CD4-positive, alpha-beta T cell treated with Interleukin-1 beta for 1 hour (primary cell): ENCODE data around the gene ABHD16B.

Experiments
- DNase-seq, 2 donors: peaks; one replicate each; pipeline ENCODE4 v3.0.0-alpha.2; 2020 to 2022

ABHD16B gene

GRCh38 chr20:63897978-63898561, 36.8 kb downstream of the ABHD16B start:
- DNase-seq: no peak

GRCh38 chr20:63898882-63899558, 37.7 kb downstream of the ABHD16B start:
- DNase-seq: peak in 1 of 2 donors; percentile 19

DNA sequence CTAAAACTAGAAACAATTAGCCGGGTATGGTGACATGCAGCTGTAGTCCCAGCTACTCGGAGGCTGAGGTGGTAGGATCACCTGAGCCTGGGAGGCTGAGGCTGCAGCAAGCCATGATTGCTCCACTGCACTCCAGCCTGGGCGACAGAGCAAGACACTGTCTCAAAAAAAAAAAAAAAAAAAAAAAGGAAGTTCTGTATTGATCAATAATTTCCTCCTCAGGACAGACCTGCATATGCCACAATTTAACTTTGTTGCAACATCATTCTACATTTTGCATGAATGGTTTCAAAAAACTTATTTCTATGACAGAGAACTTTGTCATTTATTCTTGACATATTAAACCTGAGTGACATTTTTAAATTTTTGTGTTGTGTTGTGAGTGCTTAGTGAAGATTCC, 39.1 kb downstream of the ABHD16B start:
- DNase-seq: no peak

DNA sequence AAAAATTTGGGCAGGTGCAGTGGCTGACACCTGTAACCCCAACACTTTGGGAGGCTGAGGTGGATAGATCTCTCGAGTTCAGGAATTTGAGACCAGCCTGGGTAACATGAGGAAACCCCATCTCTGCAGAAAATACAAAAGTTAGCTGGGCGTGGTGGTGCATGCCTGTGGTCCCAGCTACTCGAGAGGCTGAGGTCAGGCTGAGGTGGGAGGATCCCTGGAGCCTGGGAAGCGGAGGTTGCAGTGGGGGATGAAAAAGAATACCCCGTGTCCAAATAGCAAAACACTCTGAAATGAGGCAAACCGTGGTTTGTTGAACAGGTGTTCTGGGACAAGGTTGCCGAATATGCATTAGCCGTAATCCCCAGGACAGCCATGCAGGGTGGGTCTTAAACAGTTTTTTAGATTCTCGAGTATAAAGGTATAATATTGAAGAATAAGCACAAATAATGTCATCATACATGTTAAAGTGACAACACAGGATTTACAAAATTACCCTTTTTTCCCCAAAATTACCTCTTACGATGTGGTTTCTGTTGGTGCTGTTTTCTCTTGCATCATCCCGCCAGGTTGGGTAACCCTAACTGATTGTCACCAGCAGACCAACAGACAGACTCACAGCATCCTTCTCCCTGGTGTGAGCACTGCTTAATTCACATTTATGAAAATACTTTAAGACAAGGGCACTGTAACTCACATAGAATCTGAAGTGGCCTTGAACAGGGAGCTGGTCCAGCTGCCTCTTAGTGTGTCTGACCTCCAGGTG, 42.7 kb downstream of the ABHD16B start:
- DNase-seq: peak in 1 of 2 donors; percentile 39

DNA sequence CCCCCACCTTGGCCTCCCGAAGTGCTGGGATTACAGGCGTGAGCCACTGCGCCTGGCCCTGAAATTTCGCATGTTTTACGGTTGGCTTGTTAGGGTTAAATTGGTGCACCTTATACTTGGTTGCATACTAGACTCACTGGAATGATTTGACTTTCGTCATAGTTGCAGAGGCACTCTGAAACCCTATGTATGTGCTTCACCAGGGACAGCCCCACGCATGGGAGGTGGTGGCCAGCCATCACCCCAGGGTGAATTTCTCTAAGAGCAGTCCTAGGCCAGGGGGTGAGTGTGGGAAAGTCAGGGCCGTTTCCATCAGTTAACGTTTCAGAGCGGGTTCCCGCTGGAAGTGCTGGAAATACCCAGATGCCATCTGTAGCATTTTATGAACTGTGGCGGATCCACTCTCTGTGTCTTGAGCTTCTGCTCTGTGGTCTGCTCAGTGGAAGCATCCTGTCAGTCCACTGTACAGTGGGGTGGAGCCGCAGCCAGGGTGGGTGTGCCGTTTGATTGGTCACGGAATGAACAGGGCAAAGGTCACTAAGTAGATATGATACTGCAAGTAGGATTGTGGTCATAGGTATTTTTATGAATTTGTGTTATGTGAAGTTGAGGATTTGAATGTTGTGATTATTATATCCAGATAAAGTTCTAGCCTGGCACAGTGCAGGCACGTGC, 46.8 kb downstream of the ABHD16B start:
- no peak for DNase-seq

GRCh38 chr20:63911176-63911575, 49.9 kb downstream of the ABHD16B start:
- peak in 1 of 2 donors; percentile 18 for DNase-seq
